Mononuclear cell (primary cell): ENCODE data around the gene TBC1D20. TPM values are rescaled to one million over a fixed set of nuclear protein-coding genes. Genes with fewer than 3 reads are reported as not detected.
A peak's percentile ranks its signal among the peaks of the same experiment; 100 is the strongest.

Experiments used
- H3K27me3 ChIP-seq: 2 replicates; pipeline ENCODE4 v1.6.0; 2011; ENCODE audit warnings: low read length, control low read depth; ENCODE audit not compliant: insufficient read depth
- H3K4me1 ChIP-seq: 2 replicates; pipeline ENCODE4 v1.5.1; 2011; ENCODE audit warnings: mild to moderate bottlenecking, low read length, control low read depth; ENCODE audit not compliant: insufficient read depth
- H3K4me3 ChIP-seq: 2 replicates; pipeline ENCODE4 v1.5.1; 2011; ENCODE audit warnings: mild to moderate bottlenecking, low read length, moderate library complexity
- H3K9me3 ChIP-seq: 2 replicates; pipeline ENCODE4 v1.5.1; 2011; ENCODE audit warnings: low read depth, mild to moderate bottlenecking, control low read depth, low read length
- total RNA-seq: library from RNA; depleted of rRNA; stranded (reverse); fragments of >200 nt; gene quantifications from one replicate; pipeline ENCODE4 v1.2.3, GENCODE V29; 2012

TBC1D20 gene
- total RNA-seq, 1 donor = 16.2 TPM

GRCh38 chr20:407133-407952 is 55.0 kb downstream of the TBC1D20 start:
- H3K4me1 ChIP-seq = peaks cover 33% of the 10 kb centered on the region
- H3K4me3 ChIP-seq = peak overlapping the region; percentile 41
- H3K9me3 ChIP-seq = no peaks in the 10 kb centered on the region
- no peaks in the 10 kb centered on the region for H3K27me3 ChIP-seq

GRCh38 chr20:406200-407132 is 55.9 kb downstream of the TBC1D20 start:
- Histone ChIP-seq H3K9me3 (no peaks in the 10 kb centered on the region), H3K4me3 (no peak overlapping the region), H3K27me3 (no peaks in the 10 kb centered on the region), H3K4me1 (peaks cover 39% of the 10 kb centered on the region)

- Histone ChIP-seq H3K9me3 (no peaks in the 10 kb centered on the region), H3K27me3 (no peaks in the 10 kb centered on the region), H3K4me1 (peaks cover 25% of the 10 kb centered on the region), H3K4me3 (no peak overlapping the region)
Measured at GRCh38 chr20:404088-404487, 58.2 kb downstream of the TBC1D20 start.

GRCh38 chr20:403582-403957 is 58.8 kb downstream of the TBC1D20 start:
- no peaks in the 10 kb centered on the region for H3K27me3 ChIP-seq
- H3K4me3 ChIP-seq = no peak overlapping the region
- H3K4me1 ChIP-seq = peaks cover 20% of the 10 kb centered on the region
- H3K9me3 ChIP-seq = no peaks in the 10 kb centered on the region

GRCh38 chr20:402898-403581 is 59.3 kb downstream of the TBC1D20 start:
- Histone ChIP-seq H3K27me3 (no peaks in the 10 kb centered on the region), H3K4me3 (no peak overlapping the region)

GRCh38 chr20:402496-402885 is 59.8 kb downstream of the TBC1D20 start:
- Histone ChIP-seq H3K9me3 (no peaks in the 10 kb centered on the region), H3K27me3 (no peaks in the 10 kb centered on the region), H3K4me3 (no peak overlapping the region), H3K4me1 (peaks cover 18% of the 10 kb centered on the region)

More at GRCh38 chr20:402898-403581, 59.3 kb downstream of the TBC1D20 start:
- Histone ChIP-seq H3K9me3 (no peaks in the 10 kb centered on the region), H3K4me1 (peaks cover 19% of the 10 kb centered on the region)

GRCh38 chr20:401682-402495 is 60.4 kb downstream of the TBC1D20 start:
- no peaks in the 10 kb centered on the region for H3K9me3 ChIP-seq
- H3K27me3 ChIP-seq = no peaks in the 10 kb centered on the region
- H3K4me3 ChIP-seq = no peak overlapping the region
- peaks cover 12% of the 10 kb centered on the region for H3K4me1 ChIP-seq

- Histone ChIP-seq H3K4me3 (no peak overlapping the region), H3K4me1 (peaks cover 12% of the 10 kb centered on the region), H3K9me3 (no peaks in the 10 kb centered on the region), H3K27me3 (no peaks in the 10 kb centered on the region)
Measured at GRCh38 chr20:400454-401275, 61.7 kb downstream of the TBC1D20 start.

GRCh38 chr20:400128-400453 is 62.2 kb downstream of the TBC1D20 start:
- peaks cover 12% of the 10 kb centered on the region for H3K4me1 ChIP-seq
- no peaks in the 10 kb centered on the region for H3K27me3 ChIP-seq
- no peak overlapping the region for H3K4me3 ChIP-seq
- H3K9me3 ChIP-seq = no peaks in the 10 kb centered on the region

- Histone ChIP-seq H3K27me3 (no peaks in the 10 kb centered on the region), H3K4me1 (peaks cover 12% of the 10 kb centered on the region), H3K9me3 (no peaks in the 10 kb centered on the region), H3K4me3 (no peak overlapping the region)
Measured at GRCh38 chr20:399182-399707, 63.1 kb downstream of the TBC1D20 start.

- Histone ChIP-seq H3K9me3 (no peaks in the 10 kb centered on the region), H3K27me3 (no peaks in the 10 kb centered on the region), H3K4me3 (no peak overlapping the region), H3K4me1 (peaks cover 9% of the 10 kb centered on the region)
Measured at GRCh38 chr20:397432-398237, 64.7 kb downstream of the TBC1D20 start.

GRCh38 chr20:396619-397431 is 65.5 kb downstream of the TBC1D20 start:
- H3K27me3 ChIP-seq = no peaks in the 10 kb centered on the region
- no peaks in the 10 kb centered on the region for H3K9me3 ChIP-seq
- peaks cover 1% of the 10 kb centered on the region for H3K4me1 ChIP-seq
- no peak overlapping the region for H3K4me3 ChIP-seq
